G401 (cell line): ENCODE results near the gene MRGPRX3. TPM values are rescaled to one million over a fixed set of nuclear protein-coding genes. Genes with fewer than 3 reads are reported as not detected.

Experiments
- DNase-seq: peaks from one replicate; pipeline ENCODE4 v3.0.0-alpha.2; 2015; ENCODE audit warnings: low spot score
- in situ Hi-C: cut with HindIII; loops from 2 replicates; pipeline ENCODE4 v1.10.0; 2016; ENCODE audit warnings: low sequenced_read_pairs, mixed read lengths
- total RNA-seq: library from RNA; depleted of rRNA; stranded (reverse); fragments of >200 nt; shearing (Covaris generic); gene quantifications from 2 replicates; pipeline ENCODE4 v1.2.3, GENCODE V29; 2014; rRNA removed

Gene MRGPRX3
- total RNA-seq, 1 experiment from 2014 or later = not detected

- no peak for DNase-seq
- in situ Hi-C loops = no loop called here
Measured at GRCh38 chr11:18145025-18145424, 12.7 kb downstream of the MRGPRX3 start.

GRCh38 chr11:18145837-18146236 is 13.5 kb downstream of the MRGPRX3 start:
- DNase-seq = no peak
- in situ Hi-C loops = no loop called here

GRCh38 chr11:18151581-18151980 is 19.2 kb downstream of the MRGPRX3 start:
- no peak for DNase-seq
- in situ Hi-C loops = no loop called here

GRCh38 chr11:18168372-18168771 is 36.0 kb downstream of the MRGPRX3 start:
- DNase-seq = no peak

GRCh38 chr11:18171377-18172000 is 39.1 kb downstream of the MRGPRX3 start:
- DNase-seq = peak; percentile 18
- in situ Hi-C loops = no loop called here

More at GRCh38 chr11:18168372-18168771, 36.0 kb downstream of the MRGPRX3 start:
- in situ Hi-C loops = no loop called here

- in situ Hi-C loops = no loop called here
- DNase-seq = no peak
Measured at GRCh38 chr11:18172666-18173065, 40.3 kb downstream of the MRGPRX3 start, which contains the start of gene MRGPRX4. Gene MRGPRX4 (plus strand): TSS chr11:18172837. CDS start chr11:18173257, 420 bp downstream.

- in situ Hi-C loops = no loop called here
- DNase-seq = no peak
Measured at GRCh38 chr11:18173225-18173866, 41.0 kb downstream of the MRGPRX3 start.

Other genes with a start within 250 kb of the MRGPRX3 start
- 28.2 and 111 TPM in 2 replicates for gene SERGEF, start 119.5 kb upstream of the MRGPRX3 start, total RNA-seq
- 0.25 TPM in 1 of 2 replicates, not detected in the other for gene TPH1, start 86.3 kb upstream of the MRGPRX3 start, total RNA-seq
- 37.7 and 37.9 TPM in 2 replicates for gene SAAL1, start 26.5 kb upstream of the MRGPRX3 start, total RNA-seq
- gene MRGPRX4, start 40.3 kb downstream of the MRGPRX3 start, total RNA-seq = not detected in 2 replicates
- not detected in 2 replicates for gene SAA4, start 104.2 kb downstream of the MRGPRX3 start, total RNA-seq
- not detected in 2 replicates for gene SAA2, start 116.1 kb downstream of the MRGPRX3 start, total RNA-seq
- 3.3 and 4.6 TPM in 2 replicates for gene SAA1, start 133.7 kb downstream of the MRGPRX3 start, total RNA-seq
- gene HPS5, start 189.6 kb downstream of the MRGPRX3 start, total RNA-seq = 26.4 and 33.0 TPM in 2 replicates
- 67.3 and 111 TPM in 2 replicates for gene GTF2H1, start 190.0 kb downstream of the MRGPRX3 start, total RNA-seq